Prostate gland (tissue), 2 donors: ENCODE data around the gene CERS6. TPM values are rescaled to one million over a fixed set of nuclear protein-coding genes. Genes with fewer than 3 reads are reported as not detected.

Experiments
- DNase-seq: peaks from one replicate; pipeline ENCODE4 v3.0.0-alpha.2; 2019; ENCODE audit warnings: low spot score
- H3K27ac ChIP-seq, 2 donors: fragments of 200-600 bp; sonication (generic); 2 replicates each; pipeline ENCODE4 v1.5.1; 2017 to 2019
- H3K27me3 ChIP-seq: fragments of 200-600 bp; sonication (generic); replicated peaks from 2 replicates; pipeline ENCODE4 v1.5.1; 2019; ENCODE audit not compliant: insufficient read depth
- H3K36me3 ChIP-seq, 2 donors: fragments of 200-600 bp; sonication (generic); 1 replicate in 1 of 2; 2 replicates in 1 of 2; pipeline versions ENCODE4 v1.5.1 to v1.8.1; 2017 to 2019
- H3K4me1 ChIP-seq: fragments of 200-600 bp; sonication (generic); replicated peaks from 2 replicates; pipeline ENCODE4 v1.5.1; 2019
- H3K4me3 ChIP-seq, 2 donors: fragments of 200-600 bp; sonication (generic); 2 replicates each; pipeline ENCODE4 v1.5.1; 2017 to 2019
- H3K9me3 ChIP-seq: fragments of 200-600 bp; sonication (generic); 2 replicates; pipeline ENCODE4 v1.5.1; 2017
- POLR2A ChIP-seq: fragments of 450-650 bp; IDR thresholded peaks from one replicate; pipeline ENCODE4 v1.6.1; 2016; ENCODE audit warnings: antibody characterized with exemption, mild to moderate bottlenecking
- POLR2AphosphoS5 ChIP-seq: sonication (generic); formaldehyde crosslinking; IDR thresholded peaks from one replicate; pipeline ENCODE4 v1.6.1; 2017; ENCODE audit warnings: antibody characterized with exemption
- WGBS: methylation state at CpG from one replicate; pipeline ENCODE4 v1.1.5; 2018; 5-methylcytosine and 5-hydroxymethylcytosine counted together
- intact Hi-C: fragments of 100-400 bp; cut with DNase I; formaldehyde crosslinking; loops from one replicate; pipeline ENCODE4 v1.14.2; 2022
- total RNA-seq, 2 donors: library from RNA; depleted of rRNA; stranded (reverse); fragments of >200 nt; gene quantifications; one replicate each; pipeline ENCODE4 v1.1.0, GENCODE V29; 2016
- TF ChIP-seq, protein P1 (sequence below), 4 experiments: fragments of 200-600 bp in 2 of 4; fragments of 450-650 bp in 2 of 4; sonication (generic) in 2 of 4; IDR thresholded peaks; 1 replicate in 3 of 4; 2 replicates in 1 of 4; pipeline ENCODE4 v1.5.1; 2016 to 2019; ENCODE audit warnings: antibody characterized with exemption in 4 of 4, mild to moderate bottlenecking in 2 of 4, moderate library complexity in 2 of 4

Gene CERS6
- total RNA-seq, 2 donors from 2014 or later, result 30.1 to 67.8 TPM

- H3K4me3 ChIP-seq, result no peak overlapping the region
- intact Hi-C loops, result no loop called here
- H3K27me3 ChIP-seq, result no peaks in the 10 kb centered on the region
- no peak overlapping the region for H3K27ac ChIP-seq
- DNase-seq, result no peak
- no peaks in the 10 kb centered on the region for H3K4me1 ChIP-seq
- no peaks in the 10 kb centered on the region for H3K9me3 ChIP-seq
- 85% methylated on average over 2 of the region's 2 CpGs for WGBS
- H3K36me3 ChIP-seq, result no peaks in the 10 kb centered on the region
- TF ChIP-seq POLR2AphosphoS5 (no peak), POLR2A (no peak)
- TF ChIP-seq, protein P1, sequence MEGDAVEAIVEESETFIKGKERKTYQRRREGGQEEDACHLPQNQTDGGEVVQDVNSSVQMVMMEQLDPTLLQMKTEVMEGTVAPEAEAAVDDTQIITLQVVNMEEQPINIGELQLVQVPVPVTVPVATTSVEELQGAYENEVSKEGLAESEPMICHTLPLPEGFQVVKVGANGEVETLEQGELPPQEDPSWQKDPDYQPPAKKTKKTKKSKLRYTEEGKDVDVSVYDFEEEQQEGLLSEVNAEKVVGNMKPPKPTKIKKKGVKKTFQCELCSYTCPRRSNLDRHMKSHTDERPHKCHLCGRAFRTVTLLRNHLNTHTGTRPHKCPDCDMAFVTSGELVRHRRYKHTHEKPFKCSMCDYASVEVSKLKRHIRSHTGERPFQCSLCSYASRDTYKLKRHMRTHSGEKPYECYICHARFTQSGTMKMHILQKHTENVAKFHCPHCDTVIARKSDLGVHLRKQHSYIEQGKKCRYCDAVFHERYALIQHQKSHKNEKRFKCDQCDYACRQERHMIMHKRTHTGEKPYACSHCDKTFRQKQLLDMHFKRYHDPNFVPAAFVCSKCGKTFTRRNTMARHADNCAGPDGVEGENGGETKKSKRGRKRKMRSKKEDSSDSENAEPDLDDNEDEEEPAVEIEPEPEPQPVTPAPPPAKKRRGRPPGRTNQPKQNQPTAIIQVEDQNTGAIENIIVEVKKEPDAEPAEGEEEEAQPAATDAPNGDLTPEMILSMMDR (IDR thresholded peaks at IDR 0.05), result no peak
Observed at GRCh38 chr2:168715849-168716248, 259.8 kb downstream of the CERS6 start.

DNA sequence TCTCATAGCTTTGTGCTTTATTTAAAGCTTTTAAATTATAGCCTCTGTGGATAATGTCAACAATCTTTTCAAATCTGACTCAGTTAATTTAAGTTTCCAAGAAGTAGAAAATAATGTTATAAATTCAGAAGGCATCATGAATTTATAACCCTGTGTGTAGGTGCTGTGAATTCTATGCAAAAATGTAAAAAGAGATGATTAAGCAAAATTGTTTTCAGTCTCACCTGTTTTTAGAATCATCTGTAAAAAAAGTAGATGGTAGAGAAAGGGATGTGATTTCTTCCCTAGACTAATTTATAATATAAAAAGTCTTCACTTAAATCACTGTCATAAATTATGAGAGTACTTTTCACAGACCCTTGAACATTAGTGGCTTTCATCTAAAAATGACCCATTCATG is 260.8 kb downstream of the CERS6 start:
- no peak overlapping the region for H3K4me3 ChIP-seq
- no peak for DNase-seq
- no peaks in the 10 kb centered on the region for H3K4me1 ChIP-seq
- no peaks in the 10 kb centered on the region for H3K36me3 ChIP-seq
- H3K27me3 ChIP-seq, result no peaks in the 10 kb centered on the region
- no peak overlapping the region for H3K27ac ChIP-seq
- intact Hi-C loops, result no loop called here
- TF ChIP-seq, protein P1 (IDR thresholded peaks at IDR 0.05), result no peak
- TF ChIP-seq POLR2A (no peak), POLR2AphosphoS5 (no peak)
- H3K9me3 ChIP-seq, result no peaks in the 10 kb centered on the region

DNA sequence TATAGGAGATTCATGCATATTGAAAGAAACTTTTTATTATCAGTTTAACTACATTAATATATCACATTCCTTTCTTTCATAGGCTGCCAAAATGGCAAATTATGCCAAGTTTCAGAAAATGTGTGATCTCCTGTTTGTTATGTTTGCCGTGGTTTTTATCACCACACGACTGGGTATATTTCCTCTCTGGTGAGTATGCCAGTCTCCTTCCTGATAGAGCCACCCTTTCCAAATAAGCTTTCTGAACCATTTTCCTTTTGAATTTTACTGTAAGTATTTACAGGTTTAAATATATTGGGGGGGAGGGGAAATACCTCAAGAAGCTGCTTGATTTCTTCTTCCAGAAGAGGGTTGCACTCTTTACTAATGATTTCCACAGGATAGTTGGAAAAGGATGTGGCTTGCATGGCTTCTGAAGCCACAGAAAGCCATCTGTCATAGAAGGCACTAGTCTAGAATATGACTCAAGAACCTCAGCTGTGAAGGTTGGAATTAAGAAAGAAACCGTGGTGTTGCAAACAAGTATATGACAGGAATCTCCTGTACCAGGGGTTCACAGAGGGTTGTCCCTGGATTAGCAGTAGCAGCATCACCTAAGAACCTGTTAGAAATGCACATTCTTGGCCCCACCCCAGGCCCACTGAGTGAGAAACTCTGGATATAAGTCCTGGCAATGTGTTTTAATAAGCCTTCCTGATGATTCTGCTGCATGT is 261.9 kb downstream of the CERS6 start:
- 47% methylated on average over 3 of the region's 3 CpGs for WGBS
- Histone ChIP-seq H3K4me3 (no peak overlapping the region), H3K27ac (no peak overlapping the region), H3K9me3 (no peaks in the 10 kb centered on the region), H3K27me3 (no peaks in the 10 kb centered on the region), H3K4me1 (no peaks in the 10 kb centered on the region), H3K36me3 (no peaks in the 10 kb centered on the region)
- TF ChIP-seq, protein P1 (IDR thresholded peaks at IDR 0.05), result no peak
- TF ChIP-seq POLR2A (no peak), POLR2AphosphoS5 (no peak)
- intact Hi-C loops, result no loop called here
- no peak for DNase-seq

GRCh38 chr2:168718622-168719021 is 262.6 kb downstream of the CERS6 start:
- intact Hi-C loops, result no loop called here
- Histone ChIP-seq H3K4me3 (no peak overlapping the region), H3K27ac (no peak overlapping the region), H3K4me1 (no peaks in the 10 kb centered on the region), H3K36me3 (no peaks in the 10 kb centered on the region), H3K9me3 (no peaks in the 10 kb centered on the region), H3K27me3 (no peaks in the 10 kb centered on the region)
- 37% methylated on average over 2 of the region's 2 CpGs for WGBS
- TF ChIP-seq POLR2AphosphoS5 (no peak), POLR2A (no peak)
- TF ChIP-seq, protein P1 (IDR thresholded peaks at IDR 0.05), result no peak
- no peak for DNase-seq

GRCh38 chr2:168719446-168719845 is 263.4 kb downstream of the CERS6 start:
- no peak overlapping the region for H3K27ac ChIP-seq
- no peak for TF ChIP-seq POLR2AphosphoS5
- intact Hi-C loops, result no loop called here
- H3K4me3 ChIP-seq, result no peak overlapping the region
- no peaks in the 10 kb centered on the region for H3K4me1 ChIP-seq
- H3K27me3 ChIP-seq, result no peaks in the 10 kb centered on the region
- no peak for DNase-seq
- H3K9me3 ChIP-seq, result no peaks in the 10 kb centered on the region
- H3K36me3 ChIP-seq, result no peaks in the 10 kb centered on the region
